HS-5 (cell line): ENCODE measurements around the gene RIPPLY1.

Experiments used
- DNase-seq: peaks from one replicate; pipeline ENCODE4 v3.0.0-alpha.2; 2012; ENCODE audit warnings: low read depth

Gene RIPPLY1, protein sequence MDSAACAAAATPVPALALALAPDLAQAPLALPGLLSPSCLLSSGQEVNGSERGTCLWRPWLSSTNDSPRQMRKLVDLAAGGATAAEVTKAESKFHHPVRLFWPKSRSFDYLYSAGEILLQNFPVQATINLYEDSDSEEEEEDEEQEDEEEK

GRCh38 chrX:106903291-106903824 is at the start of gene RIPPLY1:
Gene RIPPLY1 (minus strand): TSS chrX:106903341. CDS start chrX:106903287, 54 bp downstream.
- no peak for DNase-seq

GRCh38 chrX:106952538-106952937 is 49.4 kb upstream of the RIPPLY1 start:
- no peak for DNase-seq

DNA sequence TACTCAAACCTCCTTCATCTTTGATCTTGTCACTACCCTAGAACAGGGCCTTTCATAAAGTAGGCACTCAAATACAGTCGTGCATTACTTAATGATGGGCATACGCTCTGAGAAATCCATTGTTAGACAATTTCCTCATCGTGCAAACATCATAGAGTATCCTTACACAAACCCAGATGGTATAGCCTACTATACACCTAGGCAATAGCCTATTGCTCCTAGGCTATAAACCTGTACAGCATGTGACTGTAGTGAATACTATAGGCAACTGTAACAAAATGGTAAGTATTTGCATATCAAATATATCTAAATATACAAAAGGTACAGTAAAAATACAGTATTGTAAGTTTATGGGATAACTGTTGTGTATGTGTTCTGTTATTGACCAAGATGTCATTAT is 48.9 kb upstream of the RIPPLY1 start:
- no peak for DNase-seq

- DNase-seq: no peak
Measured at GRCh38 chrX:106951230-106951629, 48.1 kb upstream of the RIPPLY1 start.

DNA sequence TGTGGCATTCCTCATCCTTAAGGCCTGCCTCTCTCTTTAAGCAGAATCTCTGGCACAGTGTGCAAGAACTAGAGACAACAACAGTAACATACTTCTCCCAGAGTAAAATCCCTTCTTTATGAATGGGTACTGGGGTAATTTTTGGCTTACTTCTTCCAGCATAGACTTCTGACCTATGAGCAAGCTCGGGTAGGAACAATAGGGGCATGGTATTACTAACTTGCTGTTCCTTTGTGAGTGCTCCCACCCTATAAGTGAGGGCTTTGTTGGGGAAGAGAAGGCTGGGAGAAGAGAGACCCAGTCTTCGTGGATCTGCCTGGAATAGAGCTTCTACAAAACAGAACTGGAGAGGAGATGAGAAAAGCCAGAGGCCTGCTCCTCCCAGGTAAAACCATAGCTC is 47.2 kb upstream of the RIPPLY1 start:
- DNase-seq: no peak

- DNase-seq: no peak
Measured at GRCh38 chrX:106949366-106949765, 46.2 kb upstream of the RIPPLY1 start.

GRCh38 chrX:106948641-106949040 is 45.5 kb upstream of the RIPPLY1 start:
- DNase-seq: no peak

GRCh38 chrX:106946464-106946863 is 43.3 kb upstream of the RIPPLY1 start:
- no peak for DNase-seq

DNA sequence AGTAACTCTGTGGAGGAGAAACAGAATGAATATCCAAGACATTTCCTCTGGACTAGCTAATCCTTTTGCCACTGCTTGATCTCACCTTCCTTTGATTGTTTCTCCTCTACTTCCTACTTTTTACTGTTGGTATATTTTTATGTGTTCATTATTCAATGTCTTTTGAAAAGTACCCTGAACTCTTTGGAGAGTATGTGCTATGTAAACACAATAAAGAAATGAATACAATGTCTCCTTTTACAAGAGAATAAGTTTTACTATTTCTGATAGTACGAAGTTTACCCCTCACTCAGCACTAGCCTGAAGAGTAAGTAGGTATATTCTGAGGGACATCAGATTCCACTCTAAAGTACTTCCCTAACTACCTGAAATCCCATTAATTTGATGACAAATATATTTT is 36.9 kb upstream of the RIPPLY1 start:
- no peak for DNase-seq

GRCh38 chrX:106939566-106939965 is 36.4 kb upstream of the RIPPLY1 start:
- no peak for DNase-seq

DNA sequence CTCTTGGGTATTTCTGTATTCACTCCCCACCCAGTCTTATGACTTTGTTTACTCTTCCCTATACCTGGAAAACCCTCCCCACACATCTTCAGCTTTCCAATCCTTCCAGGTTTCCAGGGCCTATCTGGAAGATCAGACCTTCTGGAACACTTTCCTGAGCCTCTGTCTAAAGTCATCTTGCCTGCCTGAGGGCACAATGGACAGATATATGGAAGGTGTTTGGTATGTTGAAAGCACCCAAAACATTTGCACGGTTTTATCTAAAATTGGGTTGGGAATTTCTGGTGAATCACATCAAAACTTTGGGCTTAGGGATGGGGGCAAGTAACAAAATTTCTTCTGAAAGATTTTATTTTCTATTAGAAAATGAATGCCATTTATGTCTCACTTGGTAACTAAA is 33.1 kb upstream of the RIPPLY1 start:
- no peak for DNase-seq

- no peak for DNase-seq
Measured at GRCh38 chrX:106935175-106935574, 32.0 kb upstream of the RIPPLY1 start.

GRCh38 chrX:106933538-106933961 is 30.4 kb upstream of the RIPPLY1 start:
- no peak for DNase-seq

DNA sequence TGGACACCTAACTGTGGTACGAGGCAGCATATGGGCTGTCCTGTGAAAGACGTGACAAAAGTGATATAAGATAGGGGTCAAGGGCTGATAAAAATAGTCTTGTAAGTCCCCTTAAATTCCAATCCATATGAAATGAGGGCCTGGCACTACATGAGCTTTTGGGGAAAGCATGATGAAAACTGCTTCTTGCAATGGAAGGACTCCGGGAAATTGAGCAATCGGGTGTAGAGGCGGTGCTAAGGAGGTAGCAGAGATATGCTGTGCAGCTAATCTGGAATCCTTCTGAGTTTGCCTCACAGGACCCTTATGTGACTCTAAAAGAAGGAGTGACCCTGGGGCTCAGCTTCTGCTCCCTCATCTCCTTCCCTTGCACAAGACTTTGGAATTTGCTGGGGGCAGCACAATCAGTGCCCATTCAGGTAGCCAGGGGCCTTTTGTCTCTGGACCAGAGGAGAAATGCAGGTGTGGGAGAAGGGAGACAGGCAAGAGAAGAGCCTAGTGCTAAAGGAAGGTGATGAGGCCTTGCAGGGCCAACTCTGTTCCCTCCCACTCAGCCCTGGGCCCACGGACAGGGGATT is 29.9 kb upstream of the RIPPLY1 start:
- DNase-seq: no peak

GRCh38 chrX:106932492-106932923 is 29.4 kb upstream of the RIPPLY1 start:
- DNase-seq: no peak

GRCh38 chrX:106931831-106932491 is 28.8 kb upstream of the RIPPLY1 start:
- no peak for DNase-seq

GRCh38 chrX:106928227-106928626 is 25.1 kb upstream of the RIPPLY1 start:
- no peak for DNase-seq

DNA sequence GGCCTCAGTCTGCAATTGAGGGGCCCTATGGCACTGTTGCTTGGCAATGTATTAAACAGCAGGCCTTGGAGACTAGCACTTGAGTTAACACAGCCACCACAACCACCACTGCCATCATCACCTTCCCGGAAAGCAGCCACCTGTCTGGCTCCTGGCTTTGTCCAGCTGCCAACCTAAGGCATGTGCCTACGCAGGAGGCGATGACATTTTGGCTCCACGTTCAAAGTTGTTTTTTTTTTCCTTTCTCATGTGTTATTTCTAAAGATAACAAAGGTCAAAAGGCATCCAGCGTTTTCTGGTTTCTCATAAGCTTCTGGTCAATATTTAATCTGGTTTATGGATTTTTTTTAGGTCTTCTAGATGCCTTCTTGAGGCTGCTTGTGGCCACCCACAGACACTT is 24.6 kb upstream of the RIPPLY1 start:
- DNase-seq: no peak

DNA sequence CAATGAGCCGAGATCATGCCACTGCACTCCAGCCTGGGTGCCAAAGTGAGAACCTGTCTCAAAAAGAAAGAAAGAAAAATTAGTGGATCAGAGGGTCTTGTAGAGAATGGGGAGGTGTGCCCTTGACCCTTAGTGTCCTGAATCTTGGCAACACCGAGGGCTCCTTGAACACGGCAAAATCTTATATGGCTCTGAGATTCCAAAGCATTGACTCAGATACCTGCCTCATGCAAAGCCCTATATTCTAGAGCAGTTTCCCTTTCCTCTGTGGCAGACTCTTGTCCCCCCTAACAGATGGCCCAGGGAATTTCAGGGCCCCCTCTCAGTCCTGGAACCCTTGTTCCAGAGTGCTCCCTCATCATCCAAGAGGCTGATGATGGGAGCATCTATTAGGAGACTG is 23.9 kb upstream of the RIPPLY1 start:
- DNase-seq: no peak

- DNase-seq: no peak
Measured at GRCh38 chrX:106921637-106922036, 18.5 kb upstream of the RIPPLY1 start.

DNA sequence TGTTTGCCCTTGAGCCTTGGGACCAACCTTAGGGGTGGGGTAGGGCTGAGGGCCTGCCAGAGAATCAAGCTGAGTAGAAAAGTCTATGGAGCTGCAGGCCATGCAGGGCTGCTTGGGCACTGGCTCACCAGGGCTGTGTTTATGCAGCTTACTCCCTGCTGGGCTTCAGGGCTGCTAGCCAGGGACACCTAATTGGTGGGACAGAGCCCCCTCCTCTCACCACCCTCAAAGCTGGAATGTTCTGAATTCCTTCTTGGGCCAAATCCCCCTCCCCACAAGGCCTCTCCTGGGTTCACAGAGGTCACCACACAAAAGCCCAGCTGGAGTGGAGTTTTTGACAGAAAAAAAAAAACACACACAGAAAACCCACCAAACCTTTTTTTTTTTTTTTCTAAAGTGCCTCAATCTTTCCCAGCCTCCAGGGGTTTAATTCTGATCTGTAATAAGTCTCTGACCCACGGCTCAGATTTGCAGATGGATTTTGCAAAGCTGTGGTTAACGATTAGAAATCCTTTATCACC is 16.9 kb upstream of the RIPPLY1 start, which contains the start of gene CLDN2:
Gene CLDN2 (plus strand): TSS at position 471 of the 521 bp plus-strand sequence. CDS start 7,827 bp downstream, outside the sequence.
- no peak for DNase-seq

GRCh38 chrX:106917830-106918500 is 14.8 kb upstream of the RIPPLY1 start:
- peak; percentile 32 for DNase-seq
